SK-N-SH (cell line): ENCODE data around the gene RNF111. TPM values are rescaled to one million over a fixed set of nuclear protein-coding genes. Genes with fewer than 3 reads are reported as not detected.
"Not testable (repeated sequence)": the region's sequence is repeated elsewhere in the genome, so short reads cannot be mapped to it uniquely, and the experiment has no call there.

Experiments used
- CTCF ChIA-PET: fragments of 300-600, 350-600 bp; formaldehyde crosslinking; extraction: SDS; loops from one replicate; lab custom pipeline; 2021; lab: Yijun Ruan, JAX
- POLR2A ChIA-PET: fragments of 350-600 bp; sonication (Branson Sonifier 250); formaldehyde crosslinking; extraction: SDS; loops from one replicate; lab custom pipeline; 2020; ENCODE audit warnings: antibody characterized with exemption, inconsistent platforms; lab: Yijun Ruan, JAX
- DNase-seq: peaks from one replicate; pipeline ENCODE4 v3.0.0; 2012
- H2AFZ ChIP-seq: fragments of 200-600 bp; sonication (generic); 2 replicates; pipeline ENCODE4 v1.8.1; 2016; ENCODE audit warnings: antibody characterized with exemption, mild to moderate bottlenecking, low read depth
- H3F3A ChIP-seq: fragments of 200-600 bp; sonication (generic); replicated peaks from 2 replicates; pipeline ENCODE3; 2016; ENCODE audit warnings: antibody characterized with exemption, mild to moderate bottlenecking; ENCODE audit not compliant: insufficient read depth
- H3K27ac ChIP-seq, 2 experiments: fragments of 200-500 bp in 1 of 2; fragments of 200-600 bp in 1 of 2; sonication (Bioruptor generic) in 1 of 2; sonication (generic), shearing (Covaris generic) in 1 of 2; 2 replicates each; pipeline versions ENCODE4 v1.5.1 to v1.6.1; 2014 to 2016; ENCODE audit warnings: low read depth in 2 of 2, inconsistent platforms in 1 of 2, low read length in 1 of 2, mild to moderate bottlenecking in 1 of 2, mixed read lengths in 1 of 2
- H3K27me3 ChIP-seq: fragments of 200-600 bp; sonication (generic), shearing (Covaris generic); 2 replicates; pipeline ENCODE4 v1.6.1; 2016; ENCODE audit warnings: mixed run types; ENCODE audit not compliant: insufficient read depth
- H3K36me3 ChIP-seq, 2 experiments: fragments of 200-500 bp in 1 of 2; fragments of 200-600 bp in 1 of 2; sonication (Bioruptor generic) in 1 of 2; sonication (generic) in 1 of 2; replicated peaks in 1 of 2; 2 replicates each; pipeline versions ENCODE3 to v1.5.1; 2014 to 2016; ENCODE audit warnings: low read length in 1 of 2, mild to moderate bottlenecking in 1 of 2; ENCODE audit not compliant: insufficient read depth in 2 of 2, control insufficient read depth in 1 of 2
- H3K4me1 ChIP-seq, 2 experiments: fragments of 200-500 bp in 1 of 2; fragments of 200-600 bp in 1 of 2; sonication (Bioruptor generic) in 1 of 2; sonication (generic), shearing (Covaris generic) in 1 of 2; 2 replicates each; pipeline versions ENCODE4 v1.5.1 to v1.6.1; 2014 to 2016; ENCODE audit warnings: low read depth in 1 of 2, low read length in 1 of 2, mixed run types in 1 of 2; ENCODE audit not compliant: insufficient read depth in 2 of 2, control insufficient read depth in 1 of 2
- H3K4me2 ChIP-seq: fragments of 200-600 bp; sonication (generic), shearing (Covaris generic); 2 replicates; pipeline ENCODE4 v1.6.1; 2017; ENCODE audit warnings: mixed run types
- H3K4me3 ChIP-seq, 2 experiments: fragments of 200-500 bp in 1 of 2; fragments of 200-600 bp in 1 of 2; sonication (Bioruptor generic) in 1 of 2; sonication (generic), shearing (Covaris generic) in 1 of 2; 2 replicates each; pipeline versions ENCODE4 v1.5.1 to v1.8.1; 2014 to 2016; ENCODE audit warnings: low read depth in 2 of 2, inconsistent platforms in 1 of 2, low read length in 1 of 2, mild to moderate bottlenecking in 1 of 2, mixed read lengths in 1 of 2, moderate library complexity in 1 of 2
- H3K79me2 ChIP-seq: fragments of 200-600 bp; sonication (generic); 2 replicates; pipeline ENCODE4 v1.8.1; 2017; ENCODE audit warnings: mild to moderate bottlenecking; ENCODE audit not compliant: insufficient read depth
- H3K9ac ChIP-seq: fragments of 200-600 bp; sonication (generic); 2 replicates; pipeline ENCODE4 v1.6.1; 2017; ENCODE audit warnings: mixed run types
- H3K9me2 ChIP-seq: fragments of 200-600 bp; sonication (generic); 2 replicates; pipeline ENCODE4 v1.6.1; 2017; ENCODE audit warnings: mixed run types
- H3K9me3 ChIP-seq: fragments of 200-600 bp; sonication (generic); 2 replicates; pipeline ENCODE4 v1.6.1; 2017; ENCODE audit warnings: mixed run types, mild to moderate bottlenecking, moderate library complexity
- H4K20me1 ChIP-seq: fragments of 200-600 bp; sonication (generic); 2 replicates; pipeline ENCODE4 v1.6.1; 2017; ENCODE audit warnings: mild to moderate bottlenecking, mixed run types; ENCODE audit not compliant: insufficient read depth
- CTCF ChIP-seq: fragments of 200-600 bp; sonication (generic); IDR thresholded peaks from 2 replicates; pipeline ENCODE4 v1.6.1; 2017; ENCODE audit warnings: antibody characterized with exemption, mild to moderate bottlenecking, moderate library complexity
- FOSL2 ChIP-seq: IDR thresholded peaks from 2 replicates; pipeline ENCODE4 v1.4.0; 2012; ENCODE audit warnings: low read depth, mild to moderate bottlenecking, moderate library complexity, borderline replicate concordance
- NRF1 ChIP-seq: IDR thresholded peaks from 2 replicates; pipeline ENCODE4 v1.6.1; 2012; ENCODE audit warnings: low read depth, mild to moderate bottlenecking, low read length
- RCOR1 ChIP-seq: fragments of 150-350 bp; IDR thresholded peaks from 2 replicates; pipeline ENCODE4 v1.6.1; 2017; ENCODE audit warnings: antibody characterized with exemption, low read length
- SIN3A ChIP-seq: IDR thresholded peaks from 2 replicates; pipeline ENCODE4 v1.6.1; 2012; ENCODE audit warnings: low read depth, mild to moderate bottlenecking, low read length, moderate library complexity, borderline replicate concordance
- WGBS: methylation state at CpG from one replicate; pipeline ENCODE4 v1.1.6; 2017; ENCODE audit warnings: low lambda C conversion rate; 5-methylcytosine and 5-hydroxymethylcytosine counted together
- polyA plus RNA-seq, 3 experiments: library from polyadenylated mRNA; depleted of rRNA; stranded (reverse); fragments of >200 nt; gene quantifications; 2 replicates each; pipeline ENCODE4 v1.2.3, GENCODE V29; 2012

RNF111 gene
- polyA plus RNA-seq, 1 of the 3 experiments (the other 2 are of a cell fraction), result 16.5 TPM

GRCh38 chr15:59124261-59124660 lies 136.8 kb downstream of the RNF111 start:
- H4K20me1 ChIP-seq, result no peaks in the 10 kb centered on the region
- H3K9me2 ChIP-seq, result no peaks in the 10 kb centered on the region
- no peak overlapping the region for H3K27ac ChIP-seq
- H3K9me3 ChIP-seq, result no peaks in the 10 kb centered on the region; the same call in 1 of the 2 replicates
- ChIA-PET POLR2A (no interaction called here), CTCF (interaction anchor here (1.0 to 1.3 kb wide), 3 partner anchors 16 to 368 kb away, joined by 3 to 4 read pairs (median 3); no protein-coding TSS in a partner anchor)
- peaks cover 39% of the 10 kb centered on the region for H3K79me2 ChIP-seq
- no peak overlapping the region for H3K4me3 ChIP-seq
- H2AFZ ChIP-seq, result no peak overlapping the region
- H3K4me2 ChIP-seq, result no peak overlapping the region
- H3F3A ChIP-seq, result peaks cover 7% of the 10 kb centered on the region
- DNase-seq, result no peak
- 75% methylated on average over 2 of the region's 2 CpGs for WGBS
- TF ChIP-seq NRF1, result no peak
- TF ChIP-seq SIN3A, result no peak
- TF ChIP-seq RCOR1, result no peak
- no peak for TF ChIP-seq CTCF
- no peak for TF ChIP-seq FOSL2
- no peaks in the 10 kb centered on the region for H3K27me3 ChIP-seq
- H3K36me3 ChIP-seq, result peaks cover 22 to 38% of the 10 kb centered on the region in 2 experiments
- H3K9ac ChIP-seq, result no peak overlapping the region
- no peaks in the 10 kb centered on the region for H3K4me1 ChIP-seq

GRCh38 chr15:59125683-59126082 lies 138.2 kb downstream of the RNF111 start:
- not testable (repeated sequence) for H3K4me1 ChIP-seq

GRCh38 chr15:59127255-59127654 lies 139.8 kb downstream of the RNF111 start:
- H3K9me3 ChIP-seq, H3K4me1 ChIP-seq, H4K20me1 ChIP-seq, H3K9me2 ChIP-seq, H3K27ac ChIP-seq, H3F3A ChIP-seq, H3K4me2 ChIP-seq, CTCF ChIA-PET, H3K4me3 ChIP-seq, DNase-seq, H3K9ac ChIP-seq, H2AFZ ChIP-seq, POLR2A ChIA-PET, H3K27me3 ChIP-seq: not testable (repeated sequence)
- peaks cover 55% of the 10 kb centered on the region for H3K79me2 ChIP-seq
- 100% methylated on average over 1 of the region's 1 CpG for WGBS
- H3K36me3 ChIP-seq, result peaks cover 26 to 53% of the 10 kb centered on the region in 2 experiments

More at GRCh38 chr15:59125683-59126082, 138.2 kb downstream of the RNF111 start:
- H3K4me3 ChIP-seq, H3F3A ChIP-seq, H3K9ac ChIP-seq, H3K27ac ChIP-seq, H4K20me1 ChIP-seq, H3K4me2 ChIP-seq, POLR2A ChIA-PET, DNase-seq, H2AFZ ChIP-seq, H3K9me3 ChIP-seq, H3K27me3 ChIP-seq, H3K9me2 ChIP-seq: not testable (repeated sequence)
- 98% methylated on average over 4 of the region's 4 CpGs for WGBS
- peaks cover 53% of the 10 kb centered on the region for H3K79me2 ChIP-seq
- H3K36me3 ChIP-seq, result peaks cover 18 to 49% of the 10 kb centered on the region in 2 experiments
- CTCF ChIA-PET, result interaction anchor here (1.2 to 1.5 kb wide), 2 partner anchors 17 to 37 kb away, joined by 3 read pairs; no protein-coding TSS in a partner anchor
